ENCODE results near the gene CIAPIN1.

DNA sequence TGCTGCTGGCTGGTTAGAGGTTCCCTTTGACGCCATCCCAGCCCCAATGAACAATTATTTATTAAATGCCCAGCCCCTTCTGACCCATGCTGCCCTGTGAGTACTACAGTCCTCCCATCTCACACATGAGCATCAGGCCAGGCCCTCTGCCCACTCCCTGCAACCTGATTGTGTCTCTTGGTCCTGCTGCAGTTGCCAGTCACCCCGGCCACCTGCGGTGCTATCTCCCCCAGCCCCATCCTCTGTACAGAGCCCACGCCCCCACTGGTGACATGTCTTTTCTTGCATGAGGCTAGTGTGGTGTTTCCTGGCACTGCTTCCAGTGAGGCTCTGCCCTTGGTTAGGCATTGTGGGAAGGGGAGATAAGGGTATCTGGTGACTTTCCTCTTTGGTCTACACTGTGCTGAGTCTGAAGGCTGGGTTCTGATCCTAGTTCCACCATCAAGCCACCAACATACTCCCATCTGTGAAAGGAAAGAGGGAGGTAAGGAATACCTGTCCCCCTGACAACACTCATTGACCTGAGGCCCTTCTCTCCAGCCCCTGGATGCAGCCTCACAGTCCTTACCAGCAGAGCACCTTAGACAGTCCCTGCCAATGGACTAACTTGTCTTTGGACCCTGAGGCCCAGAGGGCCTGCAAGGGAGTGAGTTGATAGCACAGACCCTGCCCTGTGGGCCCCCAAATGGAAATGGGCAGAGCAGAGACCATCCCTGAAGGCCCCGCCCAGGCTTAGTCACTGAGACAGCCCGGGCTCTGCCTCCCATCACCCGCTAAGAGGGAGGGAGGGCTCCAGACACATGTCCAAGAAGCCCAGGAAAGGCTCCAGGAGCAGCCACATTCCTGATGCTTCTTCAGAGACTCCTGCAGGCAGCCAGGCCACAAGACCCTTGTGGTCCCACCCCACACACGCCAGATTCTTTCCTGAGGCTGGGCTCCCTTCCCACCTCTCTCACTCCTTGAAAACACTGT, 63.6 kb downstream of the CIAPIN1 start:
- TF ChIP-seq RCOR1 (IDR thresholded peaks at IDR 0.05; ENCODE audit: insufficient replicate concordance, low read length) (no peak), POLR2A (IDR thresholded peaks at IDR 0.05; ENCODE audit: low read depth, low read length) (no peak), SMC3 (IDR thresholded peaks at IDR 0.05; ENCODE audit: low read depth, low read length) (no peak), MXI1 (IDR thresholded peaks at IDR 0.05; ENCODE audit: borderline replicate concordance, low read depth, low read length) (no peak), CEBPB (IDR thresholded peaks at IDR 0.05; ENCODE audit: low read depth, low read length) (no peak), RAD21 (IDR thresholded peaks at IDR 0.05; ENCODE audit: low read length) (no peak), CHD1 (IDR thresholded peaks at IDR 0.05; ENCODE audit: low read depth, low read length) (no peak), NFE2L2 (IDR thresholded peaks at IDR 0.05; ENCODE audit: low read depth, low read length) (no peak)
- TF ChIP-seq, protein P1, sequence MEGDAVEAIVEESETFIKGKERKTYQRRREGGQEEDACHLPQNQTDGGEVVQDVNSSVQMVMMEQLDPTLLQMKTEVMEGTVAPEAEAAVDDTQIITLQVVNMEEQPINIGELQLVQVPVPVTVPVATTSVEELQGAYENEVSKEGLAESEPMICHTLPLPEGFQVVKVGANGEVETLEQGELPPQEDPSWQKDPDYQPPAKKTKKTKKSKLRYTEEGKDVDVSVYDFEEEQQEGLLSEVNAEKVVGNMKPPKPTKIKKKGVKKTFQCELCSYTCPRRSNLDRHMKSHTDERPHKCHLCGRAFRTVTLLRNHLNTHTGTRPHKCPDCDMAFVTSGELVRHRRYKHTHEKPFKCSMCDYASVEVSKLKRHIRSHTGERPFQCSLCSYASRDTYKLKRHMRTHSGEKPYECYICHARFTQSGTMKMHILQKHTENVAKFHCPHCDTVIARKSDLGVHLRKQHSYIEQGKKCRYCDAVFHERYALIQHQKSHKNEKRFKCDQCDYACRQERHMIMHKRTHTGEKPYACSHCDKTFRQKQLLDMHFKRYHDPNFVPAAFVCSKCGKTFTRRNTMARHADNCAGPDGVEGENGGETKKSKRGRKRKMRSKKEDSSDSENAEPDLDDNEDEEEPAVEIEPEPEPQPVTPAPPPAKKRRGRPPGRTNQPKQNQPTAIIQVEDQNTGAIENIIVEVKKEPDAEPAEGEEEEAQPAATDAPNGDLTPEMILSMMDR (conservative IDR thresholded peaks at IDR 0.05; ENCODE audit: low read depth, low read length), result no peak
- TF ChIP-seq, protein P2, sequence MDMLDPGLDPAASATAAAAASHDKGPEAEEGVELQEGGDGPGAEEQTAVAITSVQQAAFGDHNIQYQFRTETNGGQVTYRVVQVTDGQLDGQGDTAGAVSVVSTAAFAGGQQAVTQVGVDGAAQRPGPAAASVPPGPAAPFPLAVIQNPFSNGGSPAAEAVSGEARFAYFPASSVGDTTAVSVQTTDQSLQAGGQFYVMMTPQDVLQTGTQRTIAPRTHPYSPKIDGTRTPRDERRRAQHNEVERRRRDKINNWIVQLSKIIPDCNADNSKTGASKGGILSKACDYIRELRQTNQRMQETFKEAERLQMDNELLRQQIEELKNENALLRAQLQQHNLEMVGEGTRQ (IDR thresholded peaks at IDR 0.05; ENCODE audit: low read depth, low read length), result no peak
- TF ChIP-seq, protein P3, sequence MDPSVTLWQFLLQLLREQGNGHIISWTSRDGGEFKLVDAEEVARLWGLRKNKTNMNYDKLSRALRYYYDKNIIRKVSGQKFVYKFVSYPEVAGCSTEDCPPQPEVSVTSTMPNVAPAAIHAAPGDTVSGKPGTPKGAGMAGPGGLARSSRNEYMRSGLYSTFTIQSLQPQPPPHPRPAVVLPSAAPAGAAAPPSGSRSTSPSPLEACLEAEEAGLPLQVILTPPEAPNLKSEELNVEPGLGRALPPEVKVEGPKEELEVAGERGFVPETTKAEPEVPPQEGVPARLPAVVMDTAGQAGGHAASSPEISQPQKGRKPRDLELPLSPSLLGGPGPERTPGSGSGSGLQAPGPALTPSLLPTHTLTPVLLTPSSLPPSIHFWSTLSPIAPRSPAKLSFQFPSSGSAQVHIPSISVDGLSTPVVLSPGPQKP (IDR thresholded peaks at IDR 0.05; ENCODE audit: borderline replicate concordance, low read depth, low read length), result no peak
